Tibial artery (tissue), 4 donors: Measurements from ENCODE around the gene ST6GALNAC6.
A peak's percentile ranks its signal among the peaks of the same experiment; 100 is the strongest.

ENCODE experiments used
- DNase-seq, 2 donors: peaks; one replicate each; pipeline ENCODE4 v3.0.0-alpha.2; 2019
- H3K27ac ChIP-seq, 2 donors: fragments of 200-600 bp; sonication (generic) in 1 of 2; 1 replicate in 1 of 2; 2 replicates in 1 of 2; pipeline ENCODE4 v1.5.1; 2018 to 2019; ENCODE audit warnings: mild to moderate bottlenecking in 1 of 2
- H3K27me3 ChIP-seq, 2 donors: fragments of 200-600 bp; sonication (generic) in 1 of 2; one replicate each; pipeline versions ENCODE4 v1.5.1 to v1.6.0; 2016 to 2019
- H3K36me3 ChIP-seq, 3 donors: fragments of 200-600 bp; sonication (generic) in 2 of 3; one replicate each; pipeline ENCODE4 v1.5.1; 2016 to 2019; ENCODE audit warnings: mild to moderate bottlenecking in 2 of 3
- H3K4me1 ChIP-seq, 4 donors: fragments of 200-600 bp; sonication (generic) in 2 of 4; 1 replicate in 3 of 4; 2 replicates in 1 of 4; pipeline ENCODE4 v1.5.1; 2016 to 2019
- H3K4me3 ChIP-seq, 2 donors: fragments of 200-600 bp; sonication (generic) in 1 of 2; 1 replicate in 1 of 2; 2 replicates in 1 of 2; pipeline ENCODE4 v1.5.1; 2018 to 2019; ENCODE audit warnings: mild to moderate bottlenecking in 2 of 2
- H3K9me3 ChIP-seq, 3 donors: fragments of 200-600 bp; sonication (generic) in 1 of 3; one replicate each; pipeline ENCODE4 v1.5.1; 2016 to 2019
- intact Hi-C: fragments of 100-400 bp; cut with DNase I; formaldehyde crosslinking; loops from one replicate; pipeline ENCODE4 v1.15.0; 2023; ENCODE audit warnings: low total_unique reads
- TF ChIP-seq, protein P1 (sequence below), 2 experiments: fragments of 200-600 bp in 1 of 2; fragments of 450-650 bp in 1 of 2; IDR thresholded peaks; one replicate each; pipeline ENCODE4 v1.5.1; 2017 to 2019; ENCODE audit warnings: antibody characterized with exemption in 2 of 2, mild to moderate bottlenecking in 1 of 2, moderate library complexity in 1 of 2

ST6GALNAC6 gene

DNA sequence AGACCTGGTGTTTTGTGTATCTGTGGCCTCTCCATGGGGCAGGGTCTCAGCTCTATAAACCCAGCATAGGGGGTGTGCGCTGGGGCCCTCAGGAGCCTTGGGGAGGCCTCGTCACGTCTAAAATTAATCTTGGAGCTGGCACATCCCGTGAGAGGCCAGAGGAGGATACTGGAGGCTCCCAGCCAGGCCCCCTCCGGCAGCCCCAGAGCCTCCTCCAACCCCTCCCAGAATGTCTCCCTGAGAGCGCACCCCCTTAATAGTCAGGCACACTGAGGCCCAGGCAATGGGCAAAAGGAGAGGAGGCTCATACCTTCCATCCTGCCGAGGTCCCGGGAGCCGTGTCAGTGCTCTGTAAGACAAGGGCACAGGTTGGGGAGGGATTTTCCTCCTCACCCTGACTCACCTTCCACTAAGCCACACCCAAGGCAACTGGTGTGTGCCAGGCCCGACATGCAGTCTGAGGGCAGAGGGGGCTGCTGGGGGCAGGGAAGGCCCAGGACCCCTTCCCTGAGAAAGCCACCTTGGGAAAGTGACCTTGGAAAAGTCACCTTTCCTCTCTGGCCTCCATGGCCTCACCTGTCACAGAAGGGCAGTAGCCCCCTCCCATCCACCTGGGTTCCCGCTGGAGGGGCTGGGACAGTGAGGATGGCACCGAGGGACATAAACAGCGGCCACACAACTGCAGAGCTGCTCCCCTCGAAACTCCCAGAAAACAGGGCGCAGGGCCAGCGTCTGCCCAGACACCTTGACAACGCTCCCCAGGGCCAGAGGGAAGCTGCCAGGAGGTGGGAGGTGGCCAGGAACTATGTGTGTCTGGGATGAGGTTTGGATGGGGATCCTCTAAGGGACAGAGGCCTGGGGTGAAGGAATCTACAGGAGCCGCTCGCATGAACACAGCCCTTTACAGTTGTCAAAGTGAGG is 24.8 kb downstream of the ST6GALNAC6 start:
- peaks cover 0 to 55% (median 53%) of the 10 kb centered on the region in 4 donors for H3K4me1 ChIP-seq

GRCh38 chr9:127873886-127874285 is 25.5 kb downstream of the ST6GALNAC6 start:
- Histone ChIP-seq H3K9me3 (no peaks in the 10 kb centered on the region), H3K4me3 (peak overlapping the region; percentile 19 to 21), H3K4me1 (peaks cover 0 to 55% (median 53%) of the 10 kb centered on the region in 4 donors), H3K27ac (peak overlapping the region; percentile 76 to 81), H3K27me3 (no peaks in the 10 kb centered on the region), H3K36me3 (peaks cover 0 to 42% (median 29%) of the 10 kb centered on the region in 3 donors)
- DNase-seq: peak; percentile 85 to 95
- TF ChIP-seq, protein P1, sequence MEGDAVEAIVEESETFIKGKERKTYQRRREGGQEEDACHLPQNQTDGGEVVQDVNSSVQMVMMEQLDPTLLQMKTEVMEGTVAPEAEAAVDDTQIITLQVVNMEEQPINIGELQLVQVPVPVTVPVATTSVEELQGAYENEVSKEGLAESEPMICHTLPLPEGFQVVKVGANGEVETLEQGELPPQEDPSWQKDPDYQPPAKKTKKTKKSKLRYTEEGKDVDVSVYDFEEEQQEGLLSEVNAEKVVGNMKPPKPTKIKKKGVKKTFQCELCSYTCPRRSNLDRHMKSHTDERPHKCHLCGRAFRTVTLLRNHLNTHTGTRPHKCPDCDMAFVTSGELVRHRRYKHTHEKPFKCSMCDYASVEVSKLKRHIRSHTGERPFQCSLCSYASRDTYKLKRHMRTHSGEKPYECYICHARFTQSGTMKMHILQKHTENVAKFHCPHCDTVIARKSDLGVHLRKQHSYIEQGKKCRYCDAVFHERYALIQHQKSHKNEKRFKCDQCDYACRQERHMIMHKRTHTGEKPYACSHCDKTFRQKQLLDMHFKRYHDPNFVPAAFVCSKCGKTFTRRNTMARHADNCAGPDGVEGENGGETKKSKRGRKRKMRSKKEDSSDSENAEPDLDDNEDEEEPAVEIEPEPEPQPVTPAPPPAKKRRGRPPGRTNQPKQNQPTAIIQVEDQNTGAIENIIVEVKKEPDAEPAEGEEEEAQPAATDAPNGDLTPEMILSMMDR (IDR thresholded peaks at IDR 0.05): no peak
- intact Hi-C loops: loop anchor here (5.0 kb wide), 2 partner anchors 87 to 137 kb away; partner anchors contain the start of genes CDK9 and TOR2A

More for the DNA sequence above, 24.8 kb downstream of the ST6GALNAC6 start:
- TF ChIP-seq, protein P1 (IDR thresholded peaks at IDR 0.05): no peak
- DNase-seq: peak in 1 of 2 donors; percentile 72
- H3K36me3 ChIP-seq: peaks cover 0 to 37% (median 23%) of the 10 kb centered on the region in 3 donors
- H3K27me3 ChIP-seq: no peaks in the 10 kb centered on the region
- H3K9me3 ChIP-seq: no peaks in the 10 kb centered on the region
- peak overlapping the region; percentile 76 to 81 for H3K27ac ChIP-seq
- intact Hi-C loops: loop anchor here (5.0 kb wide), 2 partner anchors 87 to 137 kb away; partner anchors contain the start of genes CDK9 and TOR2A
- peak overlapping the region; percentile 19 to 21 for H3K4me3 ChIP-seq

GRCh38 chr9:127873223-127873691 is 26.1 kb downstream of the ST6GALNAC6 start:
- TF ChIP-seq, protein P1 (IDR thresholded peaks at IDR 0.05): no peak
- Histone ChIP-seq H3K36me3 (peaks cover 0 to 49% (median 36%) of the 10 kb centered on the region in 3 donors), H3K27me3 (no peaks in the 10 kb centered on the region), H3K4me1 (peaks cover 0 to 49% (median 49%) of the 10 kb centered on the region in 4 donors), H3K27ac (peak overlapping the region; percentile 76 to 81), H3K4me3 (no peak overlapping the region), H3K9me3 (no peaks in the 10 kb centered on the region)
- intact Hi-C loops: loop anchor here (5.0 kb wide), 2 partner anchors 86 to 136 kb away; partner anchors contain the start of genes CDK9 and TOR2A
- DNase-seq: no peak

DNA sequence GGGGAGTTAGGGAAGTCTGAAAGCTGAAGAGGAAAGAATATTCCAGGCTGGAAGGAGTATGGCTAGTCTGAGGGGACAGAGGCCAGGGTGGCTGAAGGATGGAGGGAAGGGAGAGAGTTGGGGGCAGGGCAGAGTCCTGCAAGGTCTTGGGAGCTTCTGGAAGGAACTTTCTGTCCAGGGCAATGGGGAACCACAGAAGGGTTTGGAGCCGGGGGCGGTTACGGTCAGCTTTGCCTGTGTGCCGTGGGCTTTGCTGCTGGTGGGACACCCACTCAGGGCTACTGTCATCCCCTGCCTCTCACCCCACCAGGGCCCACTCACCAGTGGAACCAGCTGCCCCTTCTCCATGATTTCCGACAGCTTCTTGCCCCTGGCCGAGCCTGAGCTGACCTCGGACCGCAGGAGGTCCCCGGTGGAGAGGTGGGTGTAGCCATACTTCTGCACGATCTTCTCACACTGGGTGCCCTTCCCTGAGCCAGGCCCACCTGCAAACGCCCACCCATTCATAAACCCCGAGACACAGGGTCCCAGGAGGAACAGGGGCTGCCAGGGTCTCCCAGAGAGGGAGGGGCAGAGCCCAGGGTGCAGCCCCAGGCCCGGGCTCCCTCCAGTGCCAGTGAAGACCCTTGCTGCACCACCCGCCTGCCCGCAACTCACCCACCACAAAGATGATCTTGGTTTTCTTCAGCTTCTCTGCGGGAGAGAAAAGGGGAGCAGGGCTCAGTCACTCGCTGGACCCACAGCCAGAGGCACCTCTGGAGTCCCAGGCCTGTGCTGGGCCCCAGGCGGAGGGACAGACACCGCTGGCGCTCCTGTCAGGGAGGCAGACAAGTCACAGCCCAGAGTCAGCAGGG is 26.8 kb downstream of the ST6GALNAC6 start:
- H3K4me3 ChIP-seq: no peak overlapping the region
- H3K4me1 ChIP-seq: peaks cover 0 to 44% (median 43%) of the 10 kb centered on the region in 4 donors
- no peaks in the 10 kb centered on the region for H3K27me3 ChIP-seq
- H3K27ac ChIP-seq: peak overlapping the region; percentile 76 to 81
- no peaks in the 10 kb centered on the region for H3K9me3 ChIP-seq
- peaks cover 6 to 55% (median 42%) of the 10 kb centered on the region in 3 donors for H3K36me3 ChIP-seq
- no peak for DNase-seq
- TF ChIP-seq, protein P1 (IDR thresholded peaks at IDR 0.05): no peak
- intact Hi-C loops: loop anchor here (5.0 kb wide), 2 partner anchors 85 to 135 kb away; partner anchors contain the start of genes CDK9 and TOR2A

- Histone ChIP-seq H3K9me3 (no peaks in the 10 kb centered on the region), H3K4me3 (no peak overlapping the region), H3K27ac (no peak overlapping the region), H3K36me3 (peaks cover 8 to 66% (median 47%) of the 10 kb centered on the region in 3 donors), H3K27me3 (no peaks in the 10 kb centered on the region), H3K4me1 (peaks cover 0 to 37% (median 34%) of the 10 kb centered on the region in 4 donors)
- intact Hi-C loops: loop anchor here (5.0 kb wide), 2 partner anchors 84 to 134 kb away; partner anchors contain the start of genes CDK9 and TOR2A
- DNase-seq: no peak
- TF ChIP-seq, protein P1 (IDR thresholded peaks at IDR 0.05): no peak
These were observed 27.9 kb downstream of the ST6GALNAC6 start for GRCh38 chr9:127871531-127871930.
